ENCODE measurements around the gene MLLT10. TPM values are rescaled to one million over a fixed set of nuclear protein-coding genes. Genes with fewer than 3 reads are reported as not detected.

Gene MLLT10
- total and polyA plus RNA-seq, 9 donors, result 23.6 to 55.1 (median 36.8) TPM

DNA sequence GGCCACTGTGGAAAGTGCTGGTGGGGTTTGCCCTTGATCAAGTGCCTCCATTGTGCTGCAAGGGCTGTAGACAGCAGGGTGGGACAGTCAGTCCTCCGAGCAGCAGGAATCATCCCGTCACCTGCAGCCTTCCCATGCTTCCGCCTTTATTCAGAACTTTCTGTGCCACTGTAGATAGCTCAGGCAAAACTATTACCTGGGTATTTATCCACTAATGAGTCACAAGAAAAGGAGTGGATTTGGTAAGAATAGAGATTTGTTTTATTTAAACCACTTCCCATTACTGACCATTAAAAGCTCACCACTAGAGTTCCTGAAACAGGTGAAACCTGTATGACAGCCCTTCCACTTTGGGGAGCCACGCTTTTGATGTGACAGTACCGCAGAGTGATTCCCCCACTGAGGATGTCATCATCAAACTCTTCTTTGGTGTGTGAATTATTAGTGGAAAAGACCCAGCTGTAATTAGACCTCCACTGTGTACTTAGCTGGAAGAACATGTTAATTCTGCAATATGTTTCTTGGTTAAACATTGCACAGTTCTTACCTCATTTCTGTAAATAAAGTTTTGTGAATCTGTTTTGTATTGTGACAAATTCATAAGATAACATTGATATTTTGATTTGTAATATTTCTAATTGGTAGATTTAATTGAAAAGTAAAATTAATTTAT is 208.8 kb downstream of the MLLT10 start:
- no peak for DNase-seq
- Histone ChIP-seq H3K9me3 (no peaks in the 10 kb centered on the region), H3K4me3 (no peak overlapping the region), H3K27me3 (no peaks in the 10 kb centered on the region), H3K36me3 (no peaks in the 10 kb centered on the region), H3K27ac (no peak overlapping the region), H3K4me1 (ENCODE audit: insufficient read depth) (peaks cover 1% of the 10 kb centered on the region)
- intact Hi-C loops (cut with DNase I), result no loop called here
- TF ChIP-seq, protein P1, sequence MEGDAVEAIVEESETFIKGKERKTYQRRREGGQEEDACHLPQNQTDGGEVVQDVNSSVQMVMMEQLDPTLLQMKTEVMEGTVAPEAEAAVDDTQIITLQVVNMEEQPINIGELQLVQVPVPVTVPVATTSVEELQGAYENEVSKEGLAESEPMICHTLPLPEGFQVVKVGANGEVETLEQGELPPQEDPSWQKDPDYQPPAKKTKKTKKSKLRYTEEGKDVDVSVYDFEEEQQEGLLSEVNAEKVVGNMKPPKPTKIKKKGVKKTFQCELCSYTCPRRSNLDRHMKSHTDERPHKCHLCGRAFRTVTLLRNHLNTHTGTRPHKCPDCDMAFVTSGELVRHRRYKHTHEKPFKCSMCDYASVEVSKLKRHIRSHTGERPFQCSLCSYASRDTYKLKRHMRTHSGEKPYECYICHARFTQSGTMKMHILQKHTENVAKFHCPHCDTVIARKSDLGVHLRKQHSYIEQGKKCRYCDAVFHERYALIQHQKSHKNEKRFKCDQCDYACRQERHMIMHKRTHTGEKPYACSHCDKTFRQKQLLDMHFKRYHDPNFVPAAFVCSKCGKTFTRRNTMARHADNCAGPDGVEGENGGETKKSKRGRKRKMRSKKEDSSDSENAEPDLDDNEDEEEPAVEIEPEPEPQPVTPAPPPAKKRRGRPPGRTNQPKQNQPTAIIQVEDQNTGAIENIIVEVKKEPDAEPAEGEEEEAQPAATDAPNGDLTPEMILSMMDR (IDR thresholded peaks at IDR 0.05), result no peak
- 93 to 97% (median 97%) methylated on average over 5 of the region's 5 CpGs for WGBS, 3 donors

DNA sequence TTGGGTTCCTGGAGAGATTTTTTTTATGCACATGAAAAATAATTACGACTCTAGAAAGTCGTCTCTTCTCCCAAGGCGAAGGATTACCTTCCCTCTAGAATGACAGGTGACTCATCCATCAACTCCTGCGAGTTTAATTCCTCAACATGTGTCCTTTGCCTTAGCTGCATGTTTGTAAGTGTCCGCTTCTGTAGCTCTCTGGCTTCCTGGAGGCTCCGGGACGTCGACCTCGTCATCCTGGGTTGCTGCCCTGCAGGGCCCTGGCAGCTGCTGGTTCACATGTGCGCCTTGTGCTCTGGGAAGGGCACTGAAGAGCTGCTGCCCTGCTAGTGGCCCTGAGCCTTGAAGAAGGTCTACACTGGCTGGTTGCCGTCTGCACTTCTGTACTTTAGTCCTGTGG is 210.2 kb downstream of the MLLT10 start:
- Histone ChIP-seq H3K27me3 (no peaks in the 10 kb centered on the region), H3K27ac (no peak overlapping the region), H3K36me3 (no peaks in the 10 kb centered on the region), H3K9me3 (no peaks in the 10 kb centered on the region), H3K4me1 (ENCODE audit: insufficient read depth) (peaks cover 1% of the 10 kb centered on the region), H3K4me3 (no peak overlapping the region)
- 90 to 93% (median 90%) methylated on average over 11 of the region's 11 CpGs for WGBS, 3 donors
- no peak for DNase-seq
- TF ChIP-seq POLR2A (IDR thresholded peaks at IDR 0.05) (no peak), EP300 (IDR thresholded peaks at IDR 0.05) (no peak)
- TF ChIP-seq, protein P1 (IDR thresholded peaks at IDR 0.05), result no peak
- intact Hi-C loops (cut with DNase I), result no loop called here

- no peaks in the 10 kb centered on the region for H3K36me3 ChIP-seq
- no peak for DNase-seq
- H3K4me1 ChIP-seq (ENCODE audit: insufficient read depth), result no peaks in the 10 kb centered on the region
- H3K27ac ChIP-seq, result no peak overlapping the region
- WGBS, 3 donors, result 92 to 96% (median 96%) methylated on average over 6 of the region's 6 CpGs
- TF ChIP-seq, protein P1 (IDR thresholded peaks at IDR 0.05), result no peak
- TF ChIP-seq POLR2A (IDR thresholded peaks at IDR 0.05) (no peak), EP300 (IDR thresholded peaks at IDR 0.05) (no peak)
- no peaks in the 10 kb centered on the region for H3K27me3 ChIP-seq
- intact Hi-C loops (cut with DNase I), result no loop called here
- no peaks in the 10 kb centered on the region for H3K9me3 ChIP-seq
- H3K4me3 ChIP-seq, result no peak overlapping the region
Measured at GRCh38 chr10:21746118-21746517, 212.1 kb downstream of the MLLT10 start.

GRCh38 chr10:21747809-21748208 is 213.8 kb downstream of the MLLT10 start:
- no peaks in the 10 kb centered on the region for H3K27me3 ChIP-seq
- H3K27ac ChIP-seq, result no peak overlapping the region
- DNase-seq, result no peak
- intact Hi-C loops (cut with DNase I), result no loop called here
- no peaks in the 10 kb centered on the region for H3K9me3 ChIP-seq
- TF ChIP-seq, protein P1 (IDR thresholded peaks at IDR 0.05), result no peak
- no peak for TF ChIP-seq EP300 (IDR thresholded peaks at IDR 0.05)
- TF ChIP-seq POLR2A (IDR thresholded peaks at IDR 0.05), result no peak
- 81 to 86% (median 84%) methylated on average over 4 of the region's 4 CpGs for WGBS, 3 donors
- no peaks in the 10 kb centered on the region for H3K36me3 ChIP-seq
- no peaks in the 10 kb centered on the region for H3K4me1 ChIP-seq (ENCODE audit: insufficient read depth)
- no peak overlapping the region for H3K4me3 ChIP-seq

Measured in ovary (tissue), 9 donors.